RWPE2 (cell line): ENCODE data around the gene CCDC171.

Experiments
- ATAC-seq: fragments of 200-7000 bp; cut with Tn5 transposase; 3 replicates; pipeline ENCODE4 v1.9.1; 2021; ENCODE audit warnings: low read depth
- DNase-seq: peaks from one replicate; pipeline ENCODE4 v3.0.0-alpha.2; 2020; ENCODE audit warnings: low spot score
- H3K27ac ChIP-seq: fragments of 450-650 bp; 2 replicates; pipeline ENCODE4 v1.5.1; 2017; ENCODE audit warnings: mild to moderate bottlenecking; ENCODE audit not compliant: poor library complexity, severe bottlenecking
- H3K27me3 ChIP-seq: fragments of 250-450 bp; sonication (Bioruptor Pico); 2 replicates; pipeline ENCODE4 v1.5.1; 2021; ENCODE audit warnings: mild to moderate bottlenecking, moderate library complexity; ENCODE audit not compliant: insufficient read depth, poor library complexity, severe bottlenecking
- H3K36me3 ChIP-seq: fragments of 250-450 bp; sonication (Bioruptor Pico); 2 replicates; pipeline ENCODE4 v1.5.1; 2020; ENCODE audit warnings: low read depth, mild to moderate bottlenecking, moderate library complexity
- H3K4me1 ChIP-seq: fragments of 250-450 bp; sonication (Bioruptor Pico); 2 replicates; pipeline ENCODE4 v1.5.1; 2021; ENCODE audit warnings: mild to moderate bottlenecking, moderate library complexity; ENCODE audit not compliant: insufficient read depth, poor library complexity, severe bottlenecking
- H3K4me3 ChIP-seq: fragments of 250-450 bp; sonication (Bioruptor Pico); 2 replicates; pipeline ENCODE4 v1.5.1; 2021; ENCODE audit warnings: mild to moderate bottlenecking, moderate library complexity; ENCODE audit not compliant: severe bottlenecking
- H3K9me3 ChIP-seq: fragments of 250-450 bp; sonication (Bioruptor Pico); 2 replicates; pipeline ENCODE4 v1.5.1; 2021; ENCODE audit warnings: mild to moderate bottlenecking, moderate library complexity; ENCODE audit not compliant: severe bottlenecking
- TF ChIP-seq, protein P1 (sequence below): fragments of 450-650 bp; IDR thresholded peaks from one replicate; pipeline ENCODE4 v1.5.1; 2017; ENCODE audit warnings: mild to moderate bottlenecking, moderate library complexity; ENCODE audit not compliant: poor library complexity, severe bottlenecking

Gene CCDC171

DNA sequence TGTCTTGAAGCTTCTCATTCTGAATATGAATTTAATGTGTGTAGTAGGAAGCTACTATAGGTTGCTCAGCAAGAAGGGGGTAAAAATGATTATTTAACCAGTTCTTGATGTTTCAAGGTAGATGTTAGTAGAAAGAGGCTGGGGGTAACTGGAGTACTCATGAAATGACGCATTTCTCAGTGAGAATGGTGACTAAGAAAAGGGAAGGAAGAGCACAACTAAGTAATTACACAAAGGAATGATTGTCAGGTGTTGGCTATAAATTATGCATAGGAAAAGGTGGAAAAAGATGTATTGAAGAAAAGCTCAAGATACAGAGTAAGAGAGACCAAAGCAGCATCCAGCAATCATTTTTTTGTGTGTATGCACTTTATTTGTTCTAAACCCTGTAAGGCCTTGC lies 40.6 kb upstream of the CCDC171 start:
- no peak overlapping the region for H3K4me3 ChIP-seq
- H3K27ac ChIP-seq: no peak overlapping the region
- DNase-seq (no peak), ATAC-seq (no peak)
- peaks cover 26% of the 10 kb centered on the region for H3K36me3 ChIP-seq
- H3K9me3 ChIP-seq: no peaks in the 10 kb centered on the region
- no peaks in the 10 kb centered on the region for H3K27me3 ChIP-seq
- peaks cover 20% of the 10 kb centered on the region for H3K4me1 ChIP-seq
- TF ChIP-seq, protein P1, sequence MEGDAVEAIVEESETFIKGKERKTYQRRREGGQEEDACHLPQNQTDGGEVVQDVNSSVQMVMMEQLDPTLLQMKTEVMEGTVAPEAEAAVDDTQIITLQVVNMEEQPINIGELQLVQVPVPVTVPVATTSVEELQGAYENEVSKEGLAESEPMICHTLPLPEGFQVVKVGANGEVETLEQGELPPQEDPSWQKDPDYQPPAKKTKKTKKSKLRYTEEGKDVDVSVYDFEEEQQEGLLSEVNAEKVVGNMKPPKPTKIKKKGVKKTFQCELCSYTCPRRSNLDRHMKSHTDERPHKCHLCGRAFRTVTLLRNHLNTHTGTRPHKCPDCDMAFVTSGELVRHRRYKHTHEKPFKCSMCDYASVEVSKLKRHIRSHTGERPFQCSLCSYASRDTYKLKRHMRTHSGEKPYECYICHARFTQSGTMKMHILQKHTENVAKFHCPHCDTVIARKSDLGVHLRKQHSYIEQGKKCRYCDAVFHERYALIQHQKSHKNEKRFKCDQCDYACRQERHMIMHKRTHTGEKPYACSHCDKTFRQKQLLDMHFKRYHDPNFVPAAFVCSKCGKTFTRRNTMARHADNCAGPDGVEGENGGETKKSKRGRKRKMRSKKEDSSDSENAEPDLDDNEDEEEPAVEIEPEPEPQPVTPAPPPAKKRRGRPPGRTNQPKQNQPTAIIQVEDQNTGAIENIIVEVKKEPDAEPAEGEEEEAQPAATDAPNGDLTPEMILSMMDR: no peak

DNA sequence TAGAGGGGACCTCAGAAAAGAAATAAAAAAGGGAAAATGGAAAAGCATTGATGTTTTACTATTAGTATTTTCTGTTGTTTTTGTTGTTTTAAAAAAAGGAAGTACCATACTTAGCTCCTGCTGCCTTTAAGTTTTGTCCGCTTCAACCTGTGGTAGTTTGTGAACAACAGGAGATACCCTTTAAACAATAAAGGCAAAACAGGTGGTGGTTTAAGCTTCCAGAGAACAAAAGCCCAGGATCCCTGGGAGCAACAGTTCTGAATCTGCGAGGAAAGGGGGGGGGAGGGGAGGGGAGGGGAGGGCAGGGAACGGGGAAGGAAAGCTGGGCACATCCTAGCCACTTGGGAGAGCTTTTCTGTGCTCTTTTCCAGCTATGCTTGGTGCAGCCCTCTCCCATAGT lies 40.0 kb upstream of the CCDC171 start:
- Histone ChIP-seq H3K4me3 (no peak overlapping the region), H3K4me1 (peaks cover 20% of the 10 kb centered on the region), H3K36me3 (peaks cover 19% of the 10 kb centered on the region), H3K27me3 (no peaks in the 10 kb centered on the region), H3K9me3 (no peaks in the 10 kb centered on the region), H3K27ac (no peak overlapping the region)
- no peak for ATAC-seq
- DNase-seq: no peak
- TF ChIP-seq, protein P1: no peak

DNA sequence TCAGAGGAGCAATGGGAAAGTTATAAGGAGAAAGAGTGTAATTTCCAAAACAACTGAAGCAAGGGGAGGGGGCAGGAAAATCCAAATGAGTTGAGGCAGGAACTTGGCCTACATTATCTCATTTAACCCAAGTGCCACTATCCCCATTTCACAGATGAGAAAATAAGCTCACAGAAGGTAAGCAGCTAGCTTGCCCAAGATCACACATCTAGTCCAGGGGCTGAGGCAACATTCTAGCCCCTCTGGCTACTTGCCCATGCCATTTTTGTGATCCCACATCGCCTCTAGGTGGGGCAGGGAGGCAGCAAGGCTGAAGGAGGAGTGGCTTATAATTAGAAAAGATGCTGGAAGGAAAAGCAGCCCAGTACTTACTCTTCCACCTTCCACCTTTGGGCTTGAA lies 39.5 kb upstream of the CCDC171 start:
- ATAC-seq: no peak
- Histone ChIP-seq H3K4me3 (no peak overlapping the region), H3K36me3 (peaks cover 15% of the 10 kb centered on the region), H3K27me3 (no peaks in the 10 kb centered on the region), H3K4me1 (peaks cover 20% of the 10 kb centered on the region), H3K27ac (no peak overlapping the region), H3K9me3 (no peaks in the 10 kb centered on the region)
- TF ChIP-seq, protein P1: peak; percentile 15
- DNase-seq: no peak

DNA sequence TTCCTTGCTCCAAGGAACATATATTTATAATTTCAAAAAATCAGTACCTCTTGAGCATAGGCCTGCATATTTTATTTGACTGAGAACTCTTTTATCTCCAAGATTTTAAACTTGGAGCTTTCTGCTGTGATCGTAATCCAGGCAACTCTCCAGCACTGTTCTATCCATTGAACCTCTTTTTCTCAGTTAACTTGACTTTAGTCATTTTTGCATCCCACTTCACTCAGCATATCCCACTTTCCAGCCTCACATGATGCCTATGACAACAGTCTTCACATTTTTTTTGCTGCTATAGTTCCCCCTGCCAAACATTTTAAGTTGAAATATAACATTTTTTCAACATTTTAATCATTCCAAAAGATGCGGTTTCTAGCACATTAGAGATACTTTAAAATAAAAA lies 33.0 kb upstream of the CCDC171 start:
- H3K27ac ChIP-seq: no peak overlapping the region
- H3K27me3 ChIP-seq: no peaks in the 10 kb centered on the region
- ATAC-seq (no peak), DNase-seq (no peak)
- H3K4me3 ChIP-seq: no peak overlapping the region
- no peaks in the 10 kb centered on the region for H3K9me3 ChIP-seq
- no peaks in the 10 kb centered on the region for H3K4me1 ChIP-seq
- H3K36me3 ChIP-seq: no peaks in the 10 kb centered on the region
- TF ChIP-seq, protein P1: no peak

DNA sequence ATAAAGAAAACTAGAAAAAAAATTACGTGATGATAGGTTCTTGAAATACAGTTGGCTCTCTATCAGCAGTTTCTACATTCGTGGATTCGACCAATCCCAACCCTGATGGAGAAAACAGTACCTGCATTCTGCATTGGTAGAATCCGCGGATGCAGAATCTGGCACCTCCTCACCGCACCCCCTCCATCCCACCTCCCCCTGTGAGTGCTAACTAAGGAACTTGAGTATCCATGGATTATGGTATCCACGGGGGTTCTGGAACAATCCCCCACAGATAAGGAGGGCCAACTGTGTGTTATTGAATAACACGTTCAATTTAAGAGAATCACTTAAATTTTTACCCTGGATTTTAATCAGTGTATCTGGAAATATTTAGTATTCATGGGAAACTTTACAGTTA lies 31.6 kb upstream of the CCDC171 start:
- no peak for ATAC-seq
- Histone ChIP-seq H3K9me3 (no peaks in the 10 kb centered on the region), H3K27ac (no peak overlapping the region), H3K4me3 (no peak overlapping the region), H3K4me1 (no peaks in the 10 kb centered on the region), H3K36me3 (no peaks in the 10 kb centered on the region), H3K27me3 (no peaks in the 10 kb centered on the region)
- TF ChIP-seq, protein P1: no peak
- no peak for DNase-seq
